ENCODE data around the gene TMEM131. TPM values are rescaled to one million over a fixed set of nuclear protein-coding genes. Genes with fewer than 3 reads are reported as not detected.

The TMEM131 gene
- total RNA-seq, 4 donors from 2014 or later = 78.4 to 86.4 (median 80.5) TPM

- H3K9me3 ChIP-seq = peaks cover 0 to 4% of the 10 kb centered on the region in 2 donors
- TF ChIP-seq POLR2AphosphoS5 (IDR thresholded peaks at IDR 0.05) (no peak), EP300 (IDR thresholded peaks at IDR 0.05; ENCODE audit: low read depth) (no peak), POLR2A (IDR thresholded peaks at IDR 0.05) (no peak)
- TF ChIP-seq, protein P1, sequence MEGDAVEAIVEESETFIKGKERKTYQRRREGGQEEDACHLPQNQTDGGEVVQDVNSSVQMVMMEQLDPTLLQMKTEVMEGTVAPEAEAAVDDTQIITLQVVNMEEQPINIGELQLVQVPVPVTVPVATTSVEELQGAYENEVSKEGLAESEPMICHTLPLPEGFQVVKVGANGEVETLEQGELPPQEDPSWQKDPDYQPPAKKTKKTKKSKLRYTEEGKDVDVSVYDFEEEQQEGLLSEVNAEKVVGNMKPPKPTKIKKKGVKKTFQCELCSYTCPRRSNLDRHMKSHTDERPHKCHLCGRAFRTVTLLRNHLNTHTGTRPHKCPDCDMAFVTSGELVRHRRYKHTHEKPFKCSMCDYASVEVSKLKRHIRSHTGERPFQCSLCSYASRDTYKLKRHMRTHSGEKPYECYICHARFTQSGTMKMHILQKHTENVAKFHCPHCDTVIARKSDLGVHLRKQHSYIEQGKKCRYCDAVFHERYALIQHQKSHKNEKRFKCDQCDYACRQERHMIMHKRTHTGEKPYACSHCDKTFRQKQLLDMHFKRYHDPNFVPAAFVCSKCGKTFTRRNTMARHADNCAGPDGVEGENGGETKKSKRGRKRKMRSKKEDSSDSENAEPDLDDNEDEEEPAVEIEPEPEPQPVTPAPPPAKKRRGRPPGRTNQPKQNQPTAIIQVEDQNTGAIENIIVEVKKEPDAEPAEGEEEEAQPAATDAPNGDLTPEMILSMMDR (IDR thresholded peaks at IDR 0.05) = no peak
- no peak overlapping the region for H3K4me3 ChIP-seq
- in situ Hi-C loops (cut with MboI; ENCODE audit: low pct_ligation_motif_present in 1 of 4, low pct_unique_long_range_greater_than_20kb in 1 of 4, low sequenced_read_pairs in 3 of 4) (no loop called here), intact Hi-C loops (cut with DNase I; ENCODE audit: low total_unique reads) (loop anchor here (5.0 kb wide), 1 partner anchor 1060 kb away; no protein-coding TSS in a partner anchor)
- WGBS, 2 donors (ENCODE audit: low coverage in 1 of 2) = 93% methylated on average over 28 of the region's 28 CpGs; no CpG with 5 or more reads in 1 of the 2 donors
- H3K4me1 ChIP-seq = no peaks in the 10 kb centered on the region
- H3K36me3 ChIP-seq = no peaks in the 10 kb centered on the region
- no peaks in the 10 kb centered on the region for H3K27me3 ChIP-seq
- no peak overlapping the region for H3K27ac ChIP-seq
- DNase-seq = no peak
These were observed 263.1 kb downstream of the TMEM131 start for GRCh38 chr2:97732436-97733340.

GRCh38 chr2:97731274-97732020 lies 264.3 kb downstream of the TMEM131 start:
- intact Hi-C loops (cut with DNase I; ENCODE audit: low total_unique reads) = loop anchor here (5.0 kb wide), 1 partner anchor 1061 kb away; no protein-coding TSS in a partner anchor
- 60 to 91% methylated on average over 1 to 12 of the region's 12 CpGs for WGBS, 2 donors (ENCODE audit: low coverage in 1 of 2)
- in situ Hi-C loops (cut with MboI; ENCODE audit: low pct_ligation_motif_present in 1 of 4, low pct_unique_long_range_greater_than_20kb in 1 of 4, low sequenced_read_pairs in 3 of 4) = no loop called here
- H3K9me3 ChIP-seq = peaks cover 0 to 4% of the 10 kb centered on the region in 2 donors
- no peak overlapping the region for H3K4me3 ChIP-seq
- no peak for DNase-seq
- no peak overlapping the region for H3K27ac ChIP-seq
- no peaks in the 10 kb centered on the region for H3K27me3 ChIP-seq
- H3K36me3 ChIP-seq = no peaks in the 10 kb centered on the region
- no peaks in the 10 kb centered on the region for H3K4me1 ChIP-seq
- TF ChIP-seq, protein P1 (IDR thresholded peaks at IDR 0.05) = no peak
- no peak for TF ChIP-seq POLR2A (IDR thresholded peaks at IDR 0.05)
- TF ChIP-seq POLR2AphosphoS5 (IDR thresholded peaks at IDR 0.05) = no peak
- no peak for TF ChIP-seq EP300 (IDR thresholded peaks at IDR 0.05; ENCODE audit: low read depth)

DNA sequence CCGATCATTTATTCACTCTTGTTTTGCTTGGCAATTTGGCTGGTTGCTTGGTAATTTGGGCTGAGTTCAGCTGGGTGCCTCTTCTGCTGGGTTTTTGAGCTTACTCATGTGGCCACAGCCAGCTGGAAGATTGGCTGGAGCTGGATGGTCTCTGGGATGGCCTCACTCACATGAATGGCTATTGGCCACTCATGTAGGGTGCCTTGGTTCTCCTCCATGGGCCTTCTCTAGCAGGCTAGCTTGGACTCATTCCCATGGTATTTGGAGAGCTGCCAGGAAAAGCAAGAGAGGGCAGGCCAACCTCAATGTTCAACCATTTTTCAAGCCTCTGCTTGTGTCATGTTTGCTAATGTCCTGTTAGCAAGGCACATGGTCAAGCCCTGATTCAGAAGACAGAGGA lies 265.5 kb downstream of the TMEM131 start:
- no peaks in the 10 kb centered on the region for H3K4me1 ChIP-seq
- H3K27ac ChIP-seq = no peak overlapping the region
- intact Hi-C loops (cut with DNase I; ENCODE audit: low total_unique reads) = loop anchor here (5.0 kb wide), 1 partner anchor 1062 kb away; no protein-coding TSS in a partner anchor
- in situ Hi-C loops (cut with MboI; ENCODE audit: low pct_ligation_motif_present in 1 of 4, low pct_unique_long_range_greater_than_20kb in 1 of 4, low sequenced_read_pairs in 3 of 4) = no loop called here
- WGBS, 2 donors (ENCODE audit: low coverage in 1 of 2) = 100% methylated on average over 1 of the region's 1 CpG; no CpG with 5 or more reads in 1 of the 2 donors
- no peak for TF ChIP-seq POLR2AphosphoS5 (IDR thresholded peaks at IDR 0.05)
- no peak for TF ChIP-seq EP300 (IDR thresholded peaks at IDR 0.05; ENCODE audit: low read depth)
- no peak for TF ChIP-seq POLR2A (IDR thresholded peaks at IDR 0.05)
- TF ChIP-seq, protein P1 (IDR thresholded peaks at IDR 0.05) = no peak
- peaks cover 0 to 4% of the 10 kb centered on the region in 2 donors for H3K9me3 ChIP-seq
- no peak for DNase-seq
- no peaks in the 10 kb centered on the region for H3K36me3 ChIP-seq
- H3K27me3 ChIP-seq = no peaks in the 10 kb centered on the region
- H3K4me3 ChIP-seq = no peak overlapping the region

All from transverse colon (tissue), 4 donors.